Measurements from ENCODE around the gene SERPINA5.
A peak's percentile ranks its signal among the peaks of the same experiment; 100 is the strongest.

SERPINA5 gene

DNA sequence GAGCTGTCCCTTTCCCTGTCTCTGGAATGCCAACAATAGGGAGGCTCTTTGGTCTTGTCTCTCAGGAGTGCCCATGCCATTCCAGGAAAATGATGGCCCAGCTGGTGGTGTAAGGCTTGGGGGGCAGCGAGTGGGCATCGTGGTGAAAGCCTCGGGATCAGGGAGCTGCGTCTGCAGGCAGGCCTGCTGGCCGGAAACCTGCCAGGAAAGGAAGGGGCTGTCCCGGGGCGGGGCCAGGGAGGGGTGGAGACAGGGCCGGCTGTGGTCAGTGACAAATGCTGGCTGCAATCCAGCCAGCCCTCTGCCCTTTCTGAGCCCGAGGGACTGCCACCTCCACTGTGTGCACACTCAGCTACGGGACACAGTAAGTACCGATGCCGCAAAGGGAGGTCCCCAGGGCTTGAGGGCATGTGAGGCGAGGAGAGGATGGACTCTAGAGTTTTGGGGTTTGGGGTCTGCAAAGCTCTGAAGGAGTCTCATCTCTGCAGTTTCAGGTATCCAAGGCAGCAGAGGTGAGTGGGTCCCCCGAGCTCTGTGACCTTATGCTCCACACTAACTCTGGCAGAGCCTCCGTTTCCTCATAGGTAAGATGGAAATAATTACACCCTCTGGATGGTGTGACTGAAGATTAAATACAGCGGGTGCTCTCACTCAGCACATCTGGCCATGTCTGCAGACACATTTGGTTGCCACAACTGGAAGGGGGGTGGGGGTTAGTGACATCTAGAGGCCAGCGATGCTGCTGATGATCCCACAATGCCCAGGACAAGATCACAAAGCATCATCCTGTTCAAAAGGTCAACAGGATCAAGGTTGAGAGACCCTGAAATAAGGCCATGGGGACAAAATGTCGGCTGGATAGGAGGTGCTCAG lies at the start of gene SERPINA5:
TSS of gene SERPINA5 (plus strand) at position 300 of the 873 bp plus-strand sequence. CDS start 5,937 bp downstream, outside the sequence.
- TF ChIP-seq, protein P1, sequence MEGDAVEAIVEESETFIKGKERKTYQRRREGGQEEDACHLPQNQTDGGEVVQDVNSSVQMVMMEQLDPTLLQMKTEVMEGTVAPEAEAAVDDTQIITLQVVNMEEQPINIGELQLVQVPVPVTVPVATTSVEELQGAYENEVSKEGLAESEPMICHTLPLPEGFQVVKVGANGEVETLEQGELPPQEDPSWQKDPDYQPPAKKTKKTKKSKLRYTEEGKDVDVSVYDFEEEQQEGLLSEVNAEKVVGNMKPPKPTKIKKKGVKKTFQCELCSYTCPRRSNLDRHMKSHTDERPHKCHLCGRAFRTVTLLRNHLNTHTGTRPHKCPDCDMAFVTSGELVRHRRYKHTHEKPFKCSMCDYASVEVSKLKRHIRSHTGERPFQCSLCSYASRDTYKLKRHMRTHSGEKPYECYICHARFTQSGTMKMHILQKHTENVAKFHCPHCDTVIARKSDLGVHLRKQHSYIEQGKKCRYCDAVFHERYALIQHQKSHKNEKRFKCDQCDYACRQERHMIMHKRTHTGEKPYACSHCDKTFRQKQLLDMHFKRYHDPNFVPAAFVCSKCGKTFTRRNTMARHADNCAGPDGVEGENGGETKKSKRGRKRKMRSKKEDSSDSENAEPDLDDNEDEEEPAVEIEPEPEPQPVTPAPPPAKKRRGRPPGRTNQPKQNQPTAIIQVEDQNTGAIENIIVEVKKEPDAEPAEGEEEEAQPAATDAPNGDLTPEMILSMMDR (IDR thresholded peaks at IDR 0.05; ENCODE audit: low read depth, low read length, missing control alignments): no peak
- DNase-seq: peak; percentile 62
- in situ Hi-C loops (cut with HindIII; ENCODE audit: low pct_ligation_motif_present, low sequenced_read_pairs): no loop called here

DNA sequence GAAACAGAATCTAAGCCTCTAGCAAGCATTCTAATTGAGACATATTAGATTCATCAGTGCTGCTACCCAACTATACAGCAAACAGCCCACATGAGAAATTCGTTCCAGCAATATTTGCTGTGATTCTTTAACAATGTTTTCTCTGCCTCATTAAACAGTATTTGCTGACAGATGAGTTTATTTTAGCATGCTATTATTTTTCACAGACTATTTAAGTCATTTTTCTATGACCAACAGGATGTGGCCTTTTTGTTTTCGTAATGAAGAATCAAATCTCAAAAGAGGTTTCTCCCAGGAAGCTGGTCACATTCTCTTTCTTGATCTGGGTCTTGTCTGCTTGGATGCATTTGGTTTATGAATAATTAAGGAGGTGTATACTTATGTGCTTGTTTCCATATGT lies 48.8 kb upstream of the SERPINA5 start:
- Histone ChIP-seq H3K27me3 (replicated peaks) (no peaks in the 10 kb centered on the region), H3K36me3 (replicated peaks) (no peaks in the 10 kb centered on the region), H3K4me3 (ENCODE audit: low read depth, low read length) (no peak overlapping the region), H3K27ac (no peak overlapping the region)
- in situ Hi-C loops (cut with HindIII; ENCODE audit: low pct_ligation_motif_present, low sequenced_read_pairs): no loop called here
- TF ChIP-seq, protein P1 (IDR thresholded peaks at IDR 0.05; ENCODE audit: low read depth, low read length, missing control alignments): no peak
- DNase-seq: peak; percentile 33

More for the DNA sequence above, at the start of gene SERPINA5:
- Histone ChIP-seq H3K27me3 (replicated peaks) (no peaks in the 10 kb centered on the region), H3K36me3 (replicated peaks) (no peaks in the 10 kb centered on the region), H3K27ac (no peak within 1 kb of the TSS), H3K4me3 (ENCODE audit: low read depth, low read length) (no peak within 1 kb of the TSS)

DNA sequence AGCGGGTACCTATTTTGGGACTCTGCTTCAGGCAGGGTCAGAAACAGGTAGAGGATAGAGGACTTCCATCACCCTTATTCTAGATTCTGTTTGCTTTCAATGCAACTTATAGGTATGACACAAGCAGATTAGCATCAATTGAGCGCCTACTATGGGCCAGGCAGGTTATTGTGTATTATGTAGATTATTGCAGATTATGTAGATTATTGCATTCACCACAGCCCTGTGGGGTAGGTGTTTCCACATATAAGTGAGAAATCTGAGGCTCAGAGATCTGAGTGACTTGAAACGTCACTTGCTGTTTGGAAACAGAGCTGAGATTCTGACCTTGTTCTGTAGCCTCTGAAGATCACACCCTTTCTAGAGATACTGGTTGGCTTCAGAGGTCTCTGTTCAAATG lies 45.7 kb upstream of the SERPINA5 start:
- Histone ChIP-seq H3K27me3 (replicated peaks) (no peaks in the 10 kb centered on the region), H3K4me3 (ENCODE audit: low read depth, low read length) (no peak overlapping the region), H3K36me3 (replicated peaks) (no peaks in the 10 kb centered on the region), H3K27ac (no peak overlapping the region)
- TF ChIP-seq, protein P1 (IDR thresholded peaks at IDR 0.05; ENCODE audit: low read depth, low read length, missing control alignments): no peak
- in situ Hi-C loops (cut with HindIII; ENCODE audit: low pct_ligation_motif_present, low sequenced_read_pairs): no loop called here
- no peak for DNase-seq

- Histone ChIP-seq H3K27me3 (replicated peaks) (no peaks in the 10 kb centered on the region), H3K4me3 (ENCODE audit: low read depth, low read length) (no peak overlapping the region), H3K36me3 (replicated peaks) (no peaks in the 10 kb centered on the region), H3K27ac (no peak overlapping the region)
- in situ Hi-C loops (cut with HindIII; ENCODE audit: low pct_ligation_motif_present, low sequenced_read_pairs): no loop called here
- TF ChIP-seq, protein P1 (IDR thresholded peaks at IDR 0.05; ENCODE audit: low read depth, low read length, missing control alignments): peak; percentile 48
- DNase-seq: peak; percentile 35
Observed at GRCh38 chr14:94536836-94537235, 44.4 kb upstream of the SERPINA5 start.

- Histone ChIP-seq H3K36me3 (replicated peaks) (no peaks in the 10 kb centered on the region), H3K27ac (no peak overlapping the region), H3K4me3 (ENCODE audit: low read depth, low read length) (no peak overlapping the region), H3K27me3 (replicated peaks) (no peaks in the 10 kb centered on the region)
- TF ChIP-seq, protein P1 (IDR thresholded peaks at IDR 0.05; ENCODE audit: low read depth, low read length, missing control alignments): no peak
- DNase-seq: no peak
- in situ Hi-C loops (cut with HindIII; ENCODE audit: low pct_ligation_motif_present, low sequenced_read_pairs): no loop called here
Observed at GRCh38 chr14:94538070-94538740, 43.0 kb upstream of the SERPINA5 start.
